Measurements from ENCODE around the gene NFKB2.

NFKB2 gene

GRCh38 chr10:102420181-102420713 lies 24.7 kb downstream of the NFKB2 start:
- H3K27ac ChIP-seq: peak overlapping the region in 19 of 21 experiments; percentile 76 to 95 (median 89)

GRCh38 chr10:102420714-102421506 lies 25.4 kb downstream of the NFKB2 start, which contains the start of gene FBXL15:
FBXL15 (plus strand) TSS chr10:102420836; CDS start chr10:102421130, 294 bp downstream.
- peak within 1 kb of the TSS; percentile 62 to 95 (median 88) for H3K27ac ChIP-seq

More at GRCh38 chr10:102420181-102420713, 24.7 kb downstream of the NFKB2 start:
- H3K4me3 ChIP-seq: peak overlapping the region; percentile 72 to 89 (median 74)

GRCh38 chr10:102421507-102421756 lies 25.9 kb downstream of the NFKB2 start:
- peak overlapping the region; percentile 62 to 95 (median 88) for H3K27ac ChIP-seq
- H3K4me3 ChIP-seq: peak overlapping the region; percentile 72 to 89 (median 74)

More at GRCh38 chr10:102420714-102421506, 25.4 kb downstream of the NFKB2 start, which contains the start of gene FBXL15:
- peak within 1 kb of the TSS; percentile 72 to 89 (median 74) for H3K4me3 ChIP-seq

GRCh38 chr10:102421757-102422512 lies 26.4 kb downstream of the NFKB2 start:
- peak overlapping the region; percentile 62 to 95 (median 88) for H3K27ac ChIP-seq

GRCh38 chr10:102422545-102423129 lies 27.1 kb downstream of the NFKB2 start:
- Histone ChIP-seq H3K4me3 (peak overlapping the region; percentile 72 to 89 (median 74)), H3K27ac (peak overlapping the region in 19 of 21 experiments; percentile 76 to 95 (median 89))

More at GRCh38 chr10:102421757-102422512, 26.4 kb downstream of the NFKB2 start:
- H3K4me3 ChIP-seq: peak overlapping the region; percentile 72 to 89 (median 74)

GRCh38 chr10:102423372-102423968 lies 28.0 kb downstream of the NFKB2 start:
- Histone ChIP-seq H3K27ac (peak overlapping the region in 6 of 21 experiments; percentile 26 to 92 (median 92)), H3K4me3 (peak overlapping the region in 1 of 7 experiments; percentile 83)

GRCh38 chr10:102424145-102424544 lies 28.6 kb downstream of the NFKB2 start:
- Histone ChIP-seq H3K4me3 (no peak overlapping the region), H3K27ac (no peak overlapping the region)

- H3K27ac ChIP-seq: no peak overlapping the region
- no peak overlapping the region for H3K4me3 ChIP-seq
Measured at GRCh38 chr10:102424916-102425315, 29.4 kb downstream of the NFKB2 start.

GRCh38 chr10:102425444-102425843 lies 29.9 kb downstream of the NFKB2 start:
- no peak overlapping the region for H3K4me3 ChIP-seq
- H3K27ac ChIP-seq: no peak overlapping the region

- no peak overlapping the region for H3K4me3 ChIP-seq
- no peak overlapping the region for H3K27ac ChIP-seq
Measured at GRCh38 chr10:102426803-102427287, 31.3 kb downstream of the NFKB2 start.

GRCh38 chr10:102429468-102429867 lies 34.0 kb downstream of the NFKB2 start:
- Histone ChIP-seq H3K4me3 (no peak overlapping the region), H3K27ac (no peak overlapping the region)

GRCh38 chr10:102431452-102432124 lies 36.1 kb downstream of the NFKB2 start:
- peak overlapping the region; percentile 49 to 88 (median 80) for H3K4me3 ChIP-seq
- peak overlapping the region in 20 of 21 experiments; percentile 70 to 94 (median 87) for H3K27ac ChIP-seq

- Histone ChIP-seq H3K27ac (peak within 1 kb of the TSS; percentile 58 to 94 (median 87)), H3K4me3 (peak within 1 kb of the TSS; percentile 49 to 88 (median 80))
Measured at GRCh38 chr10:102432162-102432950, 36.9 kb downstream of the NFKB2 start, which contains the start of gene CUEDC2. CUEDC2 (minus strand) TSS chr10:102432574; CDS start chr10:102425188, 7,386 bp downstream.

- H3K4me3 ChIP-seq: no peak overlapping the region
- peak overlapping the region in 7 of 21 experiments; percentile 32 to 92 (median 83) for H3K27ac ChIP-seq
Measured at GRCh38 chr10:102433619-102434046, 38.1 kb downstream of the NFKB2 start.

- Histone ChIP-seq H3K27ac (peak overlapping the region in 19 of 21 experiments; percentile 18 to 85 (median 70)), H3K4me3 (peak overlapping the region in 1 of 7 experiments; percentile 40)
Measured at GRCh38 chr10:102434394-102435132, 39.1 kb downstream of the NFKB2 start.

GRCh38 chr10:102435133-102435497 lies 39.6 kb downstream of the NFKB2 start:
- peak overlapping the region in 4 of 7 experiments; percentile 24 to 40 (median 33) for H3K4me3 ChIP-seq
- peak overlapping the region in 19 of 21 experiments; percentile 18 to 85 (median 70) for H3K27ac ChIP-seq

All from skin epidermis (tissue), 12 donors.